Measurements from ENCODE around the gene ZCRB1.

DNA sequence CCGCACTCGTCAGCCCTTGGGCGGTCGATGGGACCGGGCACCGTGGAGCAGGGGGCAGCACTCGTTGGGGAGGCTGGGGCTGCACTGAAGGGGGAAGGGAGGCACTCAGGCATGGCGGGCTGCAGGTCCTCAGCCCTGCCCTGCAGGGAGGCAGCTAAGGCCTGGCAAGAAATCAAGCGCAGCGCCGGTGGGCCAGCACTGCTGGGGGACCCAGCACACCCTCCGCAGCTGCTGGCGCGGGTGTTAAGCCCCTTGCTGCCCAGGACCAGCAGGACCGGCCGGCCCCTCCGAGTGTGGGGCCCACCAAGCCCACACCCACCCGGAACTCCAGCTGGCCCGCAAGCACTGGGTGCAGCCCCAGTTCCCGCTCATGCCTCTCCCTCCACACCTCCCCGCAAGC lies 52.2 kb downstream of the ZCRB1 start:
- TF ChIP-seq POLR2A (IDR thresholded peaks at IDR 0.05; ENCODE audit: low read depth, low read length) (no peak), POLR2AphosphoS5 (IDR thresholded peaks at IDR 0.05; ENCODE audit: low read depth, low read length) (no peak)
